ENCODE data around the gene ALPP. TPM values are rescaled to one million over a fixed set of nuclear protein-coding genes. Genes with fewer than 3 reads are reported as not detected.

Gene ALPP
- total and polyA plus RNA-seq, 2 donors (not counting 3 experiments of a cell fraction or from before 2014, with no cell fraction given), result not detected

GRCh38 chr2:232386740-232387450 is 8.3 kb downstream of the ALPP start:
- no peak overlapping the region for H3K4me2 ChIP-seq (ENCODE audit: insufficient read depth, low read length)
- intact Hi-C loops (cut with micrococcal nuclease), result no loop called here
- dilution Hi-C loops (cut with MboI; ENCODE audit: extremely low pct_ligation_motif_present, low sequenced_read_pairs), result no loop called here
- ChIA-PET POLR2A (no interaction called here), CTCF (interaction anchor here (1.4 kb wide), 1 partner anchor 13 kb away, joined by 4 read pairs; no protein-coding TSS in a partner anchor)
- no peak overlapping the region for H3K27ac ChIP-seq (ENCODE audit: insufficient read depth, low read depth, low read length)
- no peak overlapping the region for H3K4me3 ChIP-seq (replicated peaks in 1 of 3; ENCODE audit: insufficient read depth in 1 of 3, low read depth in 1 of 3, low read length in 3 of 3)
- BruUV-seq (replicated peaks), result no TSS peak
- H3K9me1 ChIP-seq (replicated peaks; ENCODE audit: control insufficient read depth, extremely low read depth, insufficient read depth, low read length), result no peaks in the 10 kb centered on the region
- no peak overlapping the region for H2AFZ ChIP-seq (ENCODE audit: low read depth, low read length)
- H3K9ac ChIP-seq (replicated peaks; ENCODE audit: extremely low read depth, insufficient read depth, low read length), result no peak overlapping the region
- TF ChIP-seq EZH2 (IDR thresholded peaks at IDR 0.05; ENCODE audit: borderline replicate concordance, low read depth, low read length, severe bottlenecking), result peak; percentile 96
- no peak for TF ChIP-seq POLR2AphosphoS5 (IDR thresholded peaks at IDR 0.05; ENCODE audit: insufficient read depth, low read depth, low read length)
- H3K27me3 ChIP-seq (ENCODE audit: control insufficient read depth in 2 of 2, insufficient read depth in 2 of 2, low read length in 2 of 2), result peaks cover 71 to 75% of the 10 kb centered on the region in 2 experiments
- no peaks in the 10 kb centered on the region for H3K9me3 ChIP-seq (replicated peaks; ENCODE audit: control insufficient read depth, insufficient read depth, low read length)
- no peaks in the 10 kb centered on the region for H3K4me1 ChIP-seq (ENCODE audit: control insufficient read depth, extremely low read depth, insufficient read depth, low read length)
- DNase-seq (ENCODE audit: low read depth, low spot score) (no peak), FAIRE-seq (no peak)
- no peaks in the 10 kb centered on the region for H3K79me2 ChIP-seq (ENCODE audit: control insufficient read depth, insufficient read depth, low read length)
- H3K36me3 ChIP-seq (ENCODE audit: control insufficient read depth in 2 of 2, extremely low read depth in 1 of 2, insufficient read depth in 2 of 2, low read length in 2 of 2), result no peaks in the 10 kb centered on the region
- H4K20me1 ChIP-seq (replicated peaks; ENCODE audit: control insufficient read depth, extremely low read depth, insufficient read depth, low read length), result no peaks in the 10 kb centered on the region

- DNase-seq (ENCODE audit: low read depth, low spot score), result no peak
- no peaks in the 10 kb centered on the region for H3K4me1 ChIP-seq (ENCODE audit: control insufficient read depth, extremely low read depth, insufficient read depth, low read length)
- H3K9me3 ChIP-seq (replicated peaks; ENCODE audit: control insufficient read depth, insufficient read depth, low read length), result no peaks in the 10 kb centered on the region
- dilution Hi-C loops (cut with MboI; ENCODE audit: extremely low pct_ligation_motif_present, low sequenced_read_pairs), result no loop called here
- H2AFZ ChIP-seq (ENCODE audit: low read depth, low read length), result no peak overlapping the region
- ChIA-PET POLR2A (no interaction called here), CTCF (interaction anchor here (1.4 kb wide), 1 partner anchor 12 kb away, joined by 4 read pairs; no protein-coding TSS in a partner anchor)
- no TSS peak for BruUV-seq (replicated peaks)
- H3K9me1 ChIP-seq (replicated peaks; ENCODE audit: control insufficient read depth, extremely low read depth, insufficient read depth, low read length), result no peaks in the 10 kb centered on the region
- no peaks in the 10 kb centered on the region for H3K36me3 ChIP-seq (ENCODE audit: control insufficient read depth in 2 of 2, extremely low read depth in 1 of 2, insufficient read depth in 2 of 2, low read length in 2 of 2)
- intact Hi-C loops (cut with micrococcal nuclease), result no loop called here
- H3K79me2 ChIP-seq (ENCODE audit: control insufficient read depth, insufficient read depth, low read length), result no peaks in the 10 kb centered on the region
- FAIRE-seq, result no peak
- no peak overlapping the region for H3K4me3 ChIP-seq (replicated peaks in 1 of 3; ENCODE audit: insufficient read depth in 1 of 3, low read depth in 1 of 3, low read length in 3 of 3)
- H3K4me2 ChIP-seq (ENCODE audit: insufficient read depth, low read length), result no peak overlapping the region
- TF ChIP-seq MAX (IDR thresholded peaks at IDR 0.05; ENCODE audit: insufficient read depth, insufficient read length), result no peak
- TF ChIP-seq EZH2 (IDR thresholded peaks at IDR 0.05; ENCODE audit: borderline replicate concordance, low read depth, low read length, severe bottlenecking), result peak; percentile 81
- H3K27me3 ChIP-seq (ENCODE audit: control insufficient read depth in 2 of 2, insufficient read depth in 2 of 2, low read length in 2 of 2), result peaks cover 65 to 72% of the 10 kb centered on the region in 2 experiments
- no peak overlapping the region for H3K27ac ChIP-seq (ENCODE audit: insufficient read depth, low read depth, low read length)
- H3K9ac ChIP-seq (replicated peaks; ENCODE audit: extremely low read depth, insufficient read depth, low read length), result no peak overlapping the region
- no peaks in the 10 kb centered on the region for H4K20me1 ChIP-seq (replicated peaks; ENCODE audit: control insufficient read depth, extremely low read depth, insufficient read depth, low read length)
These were observed 9.1 kb downstream of the ALPP start for GRCh38 chr2:232387451-232388171.
